ENCODE results near the gene MDGA2.
"Not testable (repeated sequence)": the region's sequence is repeated elsewhere in the genome, so short reads cannot be mapped to it uniquely, and the experiment has no call there.

Gene MDGA2

DNA sequence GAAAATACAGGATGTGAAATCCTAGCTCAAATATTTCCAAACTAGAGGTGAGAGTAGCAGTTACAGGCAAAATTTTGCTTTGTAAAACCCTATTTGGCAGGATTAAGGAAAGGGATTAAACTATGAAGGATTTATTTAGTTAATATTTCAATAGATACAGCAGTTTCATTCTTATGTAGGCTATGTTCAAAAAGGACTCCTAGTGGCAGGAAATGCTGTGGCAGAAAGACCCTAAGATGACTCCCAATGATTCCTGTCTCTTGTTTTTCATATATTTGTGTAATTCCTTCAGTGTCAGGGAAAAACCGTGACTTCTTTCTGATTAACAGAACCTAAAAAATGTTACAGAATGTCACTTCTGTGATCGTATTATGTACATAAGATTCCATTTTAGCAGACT is 724.3 kb downstream of the MDGA2 start:
- TF ChIP-seq, protein P1, sequence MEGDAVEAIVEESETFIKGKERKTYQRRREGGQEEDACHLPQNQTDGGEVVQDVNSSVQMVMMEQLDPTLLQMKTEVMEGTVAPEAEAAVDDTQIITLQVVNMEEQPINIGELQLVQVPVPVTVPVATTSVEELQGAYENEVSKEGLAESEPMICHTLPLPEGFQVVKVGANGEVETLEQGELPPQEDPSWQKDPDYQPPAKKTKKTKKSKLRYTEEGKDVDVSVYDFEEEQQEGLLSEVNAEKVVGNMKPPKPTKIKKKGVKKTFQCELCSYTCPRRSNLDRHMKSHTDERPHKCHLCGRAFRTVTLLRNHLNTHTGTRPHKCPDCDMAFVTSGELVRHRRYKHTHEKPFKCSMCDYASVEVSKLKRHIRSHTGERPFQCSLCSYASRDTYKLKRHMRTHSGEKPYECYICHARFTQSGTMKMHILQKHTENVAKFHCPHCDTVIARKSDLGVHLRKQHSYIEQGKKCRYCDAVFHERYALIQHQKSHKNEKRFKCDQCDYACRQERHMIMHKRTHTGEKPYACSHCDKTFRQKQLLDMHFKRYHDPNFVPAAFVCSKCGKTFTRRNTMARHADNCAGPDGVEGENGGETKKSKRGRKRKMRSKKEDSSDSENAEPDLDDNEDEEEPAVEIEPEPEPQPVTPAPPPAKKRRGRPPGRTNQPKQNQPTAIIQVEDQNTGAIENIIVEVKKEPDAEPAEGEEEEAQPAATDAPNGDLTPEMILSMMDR (IDR thresholded peaks at IDR 0.05; ENCODE audit: low read depth, low read length): no peak
- no peak for DNase-seq (ENCODE audit: low read depth in 2 of 2)
- H3K4me3 ChIP-seq (replicated peaks in 1 of 2; ENCODE audit: low read depth in 2 of 2, low read length in 2 of 2): no peak overlapping the region

DNA sequence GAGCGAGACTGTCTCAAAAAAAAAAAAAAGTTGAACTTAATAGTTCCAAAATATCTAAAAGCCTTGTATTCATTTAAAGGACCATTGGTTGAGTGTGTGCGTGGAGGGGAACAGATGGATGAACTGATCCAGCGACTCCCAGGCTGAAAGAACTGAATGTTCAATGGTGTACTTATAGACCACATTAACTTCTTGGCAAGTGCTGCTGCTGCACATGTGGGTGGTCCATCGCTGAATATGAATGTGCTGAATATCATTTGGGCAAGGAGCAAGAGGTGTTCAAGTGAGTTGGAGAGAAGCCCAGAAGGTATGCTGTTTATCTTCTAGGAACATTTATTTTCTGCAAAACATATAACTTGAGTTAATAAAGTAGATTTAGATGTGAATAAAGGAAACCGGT is 734.8 kb downstream of the MDGA2 start:
- H3K4me3 ChIP-seq (replicated peaks in 1 of 2; ENCODE audit: low read depth in 2 of 2, low read length in 2 of 2): no peak overlapping the region
- no peak for DNase-seq (ENCODE audit: low read depth in 2 of 2)
- TF ChIP-seq, protein P1 (IDR thresholded peaks at IDR 0.05; ENCODE audit: low read depth, low read length): no peak

DNA sequence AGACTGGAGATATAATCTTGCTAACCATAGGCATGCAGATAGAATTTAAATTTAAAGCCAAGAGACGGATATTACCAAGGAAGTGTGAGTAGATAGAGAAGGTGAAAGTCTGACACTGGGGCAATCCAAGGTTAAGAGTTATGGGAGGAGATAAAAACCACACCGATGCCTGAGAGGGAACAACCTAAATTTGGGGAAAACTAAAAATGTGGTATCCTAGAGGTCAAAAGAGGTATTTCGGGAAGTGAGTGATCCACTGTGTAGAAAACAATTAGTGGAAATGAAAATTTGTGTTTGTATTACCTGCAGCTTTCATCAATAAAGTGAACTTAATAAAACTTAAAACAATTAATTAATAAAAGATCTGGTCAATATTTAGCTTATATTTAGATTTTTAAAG is 754.9 kb downstream of the MDGA2 start:
- TF ChIP-seq, protein P1 (IDR thresholded peaks at IDR 0.05; ENCODE audit: low read depth, low read length): no peak
- DNase-seq (ENCODE audit: low read depth in 2 of 2): no peak
- H3K4me3 ChIP-seq (replicated peaks in 1 of 2; ENCODE audit: low read depth in 2 of 2, low read length in 2 of 2): no peak overlapping the region

DNA sequence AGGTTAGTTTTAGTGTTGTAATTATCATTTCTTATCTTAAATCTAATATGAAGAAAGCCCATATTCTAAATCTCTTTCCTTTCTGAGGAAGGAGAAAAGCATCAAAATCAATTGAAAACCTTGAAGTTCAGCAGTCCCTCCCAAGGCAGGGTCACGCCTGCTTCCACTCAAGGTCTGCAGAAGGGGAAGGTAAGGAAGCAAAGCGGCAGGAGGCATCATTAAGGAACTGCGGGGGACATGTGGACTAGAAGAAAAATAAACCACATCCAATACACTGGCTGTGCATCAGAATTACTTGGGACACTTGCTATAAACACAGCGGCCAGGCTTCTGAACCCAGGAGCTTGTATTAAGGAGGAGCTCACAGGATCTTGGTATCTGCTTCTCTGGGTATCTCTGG is 759.9 kb downstream of the MDGA2 start:
- not testable (repeated sequence) for DNase-seq (ENCODE audit: low read depth in 2 of 2); H3K4me3 ChIP-seq (replicated peaks in 1 of 2; ENCODE audit: low read depth in 2 of 2, low read length in 2 of 2)

DNA sequence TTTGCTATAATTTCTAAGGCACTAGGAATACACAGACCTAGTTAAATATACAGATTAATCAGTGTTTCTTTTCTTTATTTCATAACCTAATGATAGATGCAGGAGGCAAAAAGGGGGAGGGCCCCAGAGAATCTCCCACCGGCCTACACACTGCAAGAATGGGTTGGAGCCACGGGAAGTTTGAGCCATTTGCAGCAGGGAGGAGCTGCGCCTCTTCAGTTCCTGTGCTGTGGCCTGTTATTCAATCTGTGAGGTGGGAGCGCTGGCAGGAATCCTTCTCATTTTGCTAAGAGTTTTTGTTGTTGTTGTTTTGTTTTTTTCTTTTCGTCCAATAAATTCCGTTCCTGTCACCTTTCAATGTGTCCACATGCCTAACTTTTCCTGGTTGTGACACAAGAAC is 772.6 kb downstream of the MDGA2 start:
- TF ChIP-seq, protein P1 (IDR thresholded peaks at IDR 0.05; ENCODE audit: low read depth, low read length): no peak
- DNase-seq (ENCODE audit: low read depth in 2 of 2): no peak
- H3K4me3 ChIP-seq (replicated peaks in 1 of 2; ENCODE audit: low read depth in 2 of 2, low read length in 2 of 2): no peak overlapping the region

DNA sequence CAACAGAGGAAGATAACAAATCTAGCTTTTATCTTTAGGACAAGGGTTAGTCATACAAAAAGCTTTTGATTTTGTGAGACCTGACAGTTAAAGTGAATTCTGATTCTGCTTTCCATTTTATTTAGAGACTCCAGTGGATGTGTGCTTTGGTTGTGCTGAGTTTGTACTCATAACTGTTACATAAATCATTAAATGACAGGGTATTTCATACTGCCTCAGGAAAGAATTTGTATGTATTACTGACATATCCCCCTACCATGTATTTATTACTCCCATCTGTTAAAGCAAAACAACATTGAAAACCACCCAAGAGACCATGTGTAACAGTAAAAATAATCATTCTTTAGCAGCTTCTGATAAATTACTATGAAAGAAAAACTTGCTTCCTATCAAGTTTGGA is 780.9 kb downstream of the MDGA2 start:
- no peak for DNase-seq (ENCODE audit: low read depth in 2 of 2)
- no peak overlapping the region for H3K4me3 ChIP-seq (replicated peaks in 1 of 2; ENCODE audit: low read depth in 2 of 2, low read length in 2 of 2)
- TF ChIP-seq, protein P1 (IDR thresholded peaks at IDR 0.05; ENCODE audit: low read depth, low read length): no peak

DNA sequence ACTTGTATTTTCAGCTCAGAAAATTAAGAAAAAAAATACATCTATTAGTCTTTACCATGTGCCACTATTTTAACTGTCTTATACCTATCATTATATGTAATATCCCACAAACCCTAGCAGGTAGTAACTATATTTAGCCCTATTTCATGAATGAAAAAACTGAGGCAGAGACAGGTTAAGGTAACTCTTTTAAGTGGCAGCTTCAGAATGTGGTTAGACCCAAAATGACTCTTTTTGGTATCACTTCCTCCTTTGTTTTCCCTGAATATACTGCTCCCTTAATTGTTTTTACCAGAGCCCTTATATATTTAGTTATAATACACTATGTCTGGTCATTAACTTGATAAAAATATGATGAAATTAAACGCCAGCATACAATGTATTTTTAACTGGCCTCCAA is 788.3 kb downstream of the MDGA2 start:
- TF ChIP-seq, protein P1 (IDR thresholded peaks at IDR 0.05; ENCODE audit: low read depth, low read length): no peak
- DNase-seq (ENCODE audit: low read depth in 2 of 2): no peak
- H3K4me3 ChIP-seq (replicated peaks in 1 of 2; ENCODE audit: low read depth in 2 of 2, low read length in 2 of 2): no peak overlapping the region
